ENCODE measurements around the gene SGIP1. TPM values are rescaled to one million over a fixed set of nuclear protein-coding genes. Genes with fewer than 3 reads are reported as not detected.

Gene SGIP1
- total RNA-seq, 1 donor from 2014 or later, result 5.3 TPM

GRCh38 chr1:66527686-66528085 lies 6.3 kb upstream of the SGIP1 start:
- no peaks in the 10 kb centered on the region for H3K36me3 Mint-ChIP-seq (ENCODE audit: low read depth)
- no peak overlapping the region for H3K27ac Mint-ChIP-seq (ENCODE audit: unreplicated experiment)
- TF ChIP-seq, protein P1, sequence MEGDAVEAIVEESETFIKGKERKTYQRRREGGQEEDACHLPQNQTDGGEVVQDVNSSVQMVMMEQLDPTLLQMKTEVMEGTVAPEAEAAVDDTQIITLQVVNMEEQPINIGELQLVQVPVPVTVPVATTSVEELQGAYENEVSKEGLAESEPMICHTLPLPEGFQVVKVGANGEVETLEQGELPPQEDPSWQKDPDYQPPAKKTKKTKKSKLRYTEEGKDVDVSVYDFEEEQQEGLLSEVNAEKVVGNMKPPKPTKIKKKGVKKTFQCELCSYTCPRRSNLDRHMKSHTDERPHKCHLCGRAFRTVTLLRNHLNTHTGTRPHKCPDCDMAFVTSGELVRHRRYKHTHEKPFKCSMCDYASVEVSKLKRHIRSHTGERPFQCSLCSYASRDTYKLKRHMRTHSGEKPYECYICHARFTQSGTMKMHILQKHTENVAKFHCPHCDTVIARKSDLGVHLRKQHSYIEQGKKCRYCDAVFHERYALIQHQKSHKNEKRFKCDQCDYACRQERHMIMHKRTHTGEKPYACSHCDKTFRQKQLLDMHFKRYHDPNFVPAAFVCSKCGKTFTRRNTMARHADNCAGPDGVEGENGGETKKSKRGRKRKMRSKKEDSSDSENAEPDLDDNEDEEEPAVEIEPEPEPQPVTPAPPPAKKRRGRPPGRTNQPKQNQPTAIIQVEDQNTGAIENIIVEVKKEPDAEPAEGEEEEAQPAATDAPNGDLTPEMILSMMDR (conservative IDR thresholded peaks at IDR 0.05), result no peak
- no peak overlapping the region for H3K4me3 Mint-ChIP-seq
- DNase-seq (ENCODE audit: low read depth, low spot score), result no peak
- peaks cover 4% of the 10 kb centered on the region for H3K4me1 Mint-ChIP-seq
- peaks cover 14% of the 10 kb centered on the region for H3K27me3 Mint-ChIP-seq (ENCODE audit: low read depth)
- no peaks in the 10 kb centered on the region for H3K9me3 Mint-ChIP-seq

DNA sequence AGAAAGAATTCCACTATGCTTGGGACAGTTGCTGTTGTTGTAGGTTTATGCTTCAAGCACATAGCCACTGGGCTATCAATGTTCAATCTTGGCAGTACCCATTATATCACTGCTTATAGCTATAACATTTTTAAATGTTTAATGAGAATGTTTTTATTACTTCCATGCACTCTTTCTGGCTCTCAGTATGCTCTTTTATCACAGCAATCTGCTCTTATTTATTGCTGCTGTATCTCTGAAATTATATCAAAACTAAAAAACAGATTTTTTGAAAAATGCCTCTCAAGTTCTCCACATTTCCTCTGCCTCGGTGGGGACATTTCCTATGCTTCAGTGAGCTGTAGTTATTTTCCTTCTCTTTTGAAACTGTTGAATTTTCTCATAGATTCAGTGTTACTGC lies 5.4 kb upstream of the SGIP1 start:
- peaks cover 10% of the 10 kb centered on the region for H3K4me1 Mint-ChIP-seq
- TF ChIP-seq, protein P1 (conservative IDR thresholded peaks at IDR 0.05), result no peak
- peaks cover 21% of the 10 kb centered on the region for H3K27me3 Mint-ChIP-seq (ENCODE audit: low read depth)
- H3K36me3 Mint-ChIP-seq (ENCODE audit: low read depth), result no peaks in the 10 kb centered on the region
- no peaks in the 10 kb centered on the region for H3K9me3 Mint-ChIP-seq
- no peak overlapping the region for H3K27ac Mint-ChIP-seq (ENCODE audit: unreplicated experiment)
- DNase-seq (ENCODE audit: low read depth, low spot score), result no peak
- H3K4me3 Mint-ChIP-seq, result no peak overlapping the region

GRCh38 chr1:66532214-66532613 lies 1.7 kb upstream of the SGIP1 start:
- TF ChIP-seq, protein P1 (conservative IDR thresholded peaks at IDR 0.05), result no peak
- Mint-ChIP-seq H3K9me3 (no peaks in the 10 kb centered on the region), H3K4me3 (peak overlapping the region; percentile 89), H3K4me1 (peaks cover 16% of the 10 kb centered on the region), H3K36me3 (ENCODE audit: low read depth) (no peaks in the 10 kb centered on the region), H3K27me3 (ENCODE audit: low read depth) (peaks cover 31% of the 10 kb centered on the region), H3K27ac (ENCODE audit: unreplicated experiment) (no peak overlapping the region)
- DNase-seq (ENCODE audit: low read depth, low spot score), result no peak

- TF ChIP-seq, protein P1 (conservative IDR thresholded peaks at IDR 0.05), result no peak
- peak overlapping the region; percentile 66 for H3K27ac Mint-ChIP-seq (ENCODE audit: unreplicated experiment)
- H3K27me3 Mint-ChIP-seq (ENCODE audit: low read depth), result peaks cover 31% of the 10 kb centered on the region
- H3K9me3 Mint-ChIP-seq, result no peaks in the 10 kb centered on the region
- H3K4me3 Mint-ChIP-seq, result peak overlapping the region; percentile 89
- H3K4me1 Mint-ChIP-seq, result peaks cover 16% of the 10 kb centered on the region
- no peak for DNase-seq (ENCODE audit: low read depth, low spot score)
- no peaks in the 10 kb centered on the region for H3K36me3 Mint-ChIP-seq (ENCODE audit: low read depth)
These were observed 862 bp upstream of the SGIP1 start for GRCh38 chr1:66532798-66533783.

DNA sequence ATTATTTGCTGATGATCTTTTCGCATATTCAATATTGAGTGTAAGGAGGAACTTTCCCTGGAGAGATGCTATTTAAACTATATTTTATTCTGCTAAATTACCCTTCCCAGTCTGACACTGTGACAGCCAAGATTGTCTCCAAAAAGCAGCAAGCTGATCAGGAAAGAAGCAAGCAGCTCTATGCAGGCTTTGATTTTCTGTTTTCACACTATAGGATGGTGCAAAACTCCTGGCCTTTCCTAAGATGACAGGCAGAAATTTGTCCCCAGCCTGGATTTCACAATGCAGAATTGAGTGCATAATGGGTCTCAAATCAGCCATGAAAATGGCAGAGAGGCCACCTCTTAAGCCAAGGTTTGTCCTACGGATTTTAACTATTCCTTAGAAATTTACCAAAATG lies 1.1 kb downstream of the SGIP1 start:
- peak overlapping the region; percentile 89 for H3K4me3 Mint-ChIP-seq
- no peaks in the 10 kb centered on the region for H3K36me3 Mint-ChIP-seq (ENCODE audit: low read depth)
- H3K9me3 Mint-ChIP-seq, result no peaks in the 10 kb centered on the region
- H3K4me1 Mint-ChIP-seq, result peaks cover 16% of the 10 kb centered on the region
- DNase-seq (ENCODE audit: low read depth, low spot score), result no peak
- no peak overlapping the region for H3K27ac Mint-ChIP-seq (ENCODE audit: unreplicated experiment)
- peaks cover 31% of the 10 kb centered on the region for H3K27me3 Mint-ChIP-seq (ENCODE audit: low read depth)
- TF ChIP-seq, protein P1 (conservative IDR thresholded peaks at IDR 0.05), result no peak

Data from neural crest cell (in vitro differentiated cells).